ENCODE data around the gene KCNJ16. TPM values are rescaled to one million over a fixed set of nuclear protein-coding genes. Genes with fewer than 3 reads are reported as not detected.

KCNJ16 gene
- total and polyA plus RNA-seq, 9 of the 15 experiments (the other 6 are each of a cell fraction or from before 2014, with no cell fraction given), result 0.01 to 0.75 (median 0.07) TPM; not detected in 4

DNA sequence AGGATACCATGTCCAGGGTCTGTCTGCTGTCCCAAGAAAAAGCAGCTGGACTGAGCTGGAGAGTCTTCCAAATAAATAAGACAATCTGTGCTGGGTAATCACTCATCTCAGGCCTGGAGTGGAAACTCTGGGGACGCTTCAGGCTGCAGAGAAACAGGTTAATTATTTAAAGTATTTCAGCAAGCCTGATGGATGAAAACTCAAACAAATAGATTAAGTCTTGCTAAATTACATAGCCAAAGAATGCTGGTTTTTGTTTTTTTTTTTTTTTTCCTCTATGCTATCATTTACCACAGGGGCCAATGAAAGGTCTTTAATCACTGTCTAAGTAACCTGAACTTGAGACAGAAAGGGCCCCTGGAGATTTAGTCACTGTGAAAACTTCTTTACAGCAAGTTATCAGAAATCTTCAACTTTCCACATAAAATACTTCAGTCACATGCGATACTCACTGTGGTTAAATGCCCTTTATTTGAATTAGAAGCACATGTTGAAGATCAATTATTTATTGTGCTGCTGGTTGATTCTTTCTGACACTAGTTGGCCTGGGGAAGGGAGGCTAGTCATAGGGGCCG lies 63.4 kb downstream of the KCNJ16 start (continued):
- TF ChIP-seq ARID1B (IDR thresholded peaks at IDR 0.05), result no peak

DNA sequence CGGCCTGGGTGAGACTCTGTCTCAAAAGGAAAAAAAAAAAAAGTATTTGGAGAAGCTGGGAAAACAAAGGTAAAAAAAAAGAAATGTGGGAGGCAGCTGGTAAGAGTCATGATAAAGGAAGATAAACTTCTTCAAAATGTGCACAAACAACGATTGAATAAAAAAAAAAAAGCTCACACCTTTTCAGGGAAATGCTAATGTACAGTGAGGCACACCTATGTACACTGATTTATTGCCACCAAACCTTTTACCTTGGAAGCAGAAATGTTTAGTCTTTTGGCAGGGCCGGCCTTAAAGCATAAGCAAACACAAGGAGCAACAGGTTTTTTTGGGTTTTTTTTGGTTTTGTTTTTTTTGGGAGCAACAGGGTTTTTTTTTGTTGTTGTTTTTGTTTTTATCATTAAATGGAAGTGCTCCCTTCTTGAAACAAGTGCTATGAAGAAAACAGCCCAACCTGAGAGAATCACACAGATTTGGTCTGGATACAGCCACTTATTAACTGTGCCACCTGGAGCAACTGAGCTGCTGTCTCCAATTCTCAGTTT lies 64.5 kb downstream of the KCNJ16 start:
- H3K27me3 ChIP-seq (ENCODE audit: control insufficient read depth in 2 of 2, insufficient read depth in 2 of 2, low read length in 2 of 2), result no peaks in the 10 kb centered on the region
- H3K9me1 ChIP-seq (ENCODE audit: control insufficient read depth, insufficient read depth, low read length), result no peaks in the 10 kb centered on the region
- H3K9me3 ChIP-seq (replicated peaks; ENCODE audit: control insufficient read depth, insufficient read depth, low read depth, low read length), result no peaks in the 10 kb centered on the region
- TF ChIP-seq ZC3H11A (IDR thresholded peaks at IDR 0.05; ENCODE audit: low read depth, low read length), result no peak
- TF ChIP-seq SMARCE1 (IDR thresholded peaks at IDR 0.05), result no peak
- TF ChIP-seq SNRNP70 (optimal IDR thresholded peaks at IDR 0.05; ENCODE audit: low read depth, low read length), result no peak
- TF ChIP-seq COPS2 (conservative IDR thresholded peaks at IDR 0.05), result no peak
- TF ChIP-seq PRPF4 (IDR thresholded peaks at IDR 0.05; ENCODE audit: insufficient read depth, low read depth, low read length, poor library complexity, severe bottlenecking), result no peak
- DNase-seq (ENCODE audit: extremely low read depth in 1 of 4, low spot score in 3 of 4) (no peak), FAIRE-seq (no peak), ATAC-seq (no peak)
- H3K4me2 ChIP-seq (ENCODE audit: insufficient read depth, low read length), result no peak overlapping the region
- BruUV-seq (replicated peaks), result no TSS peak
- no peaks in the 10 kb centered on the region for H4K20me1 ChIP-seq (replicated peaks; ENCODE audit: control insufficient read depth, insufficient read depth, low read length)
- H3K4me3 ChIP-seq, result no peak overlapping the region
- H3K4me1 ChIP-seq (replicated peaks in 1 of 2; ENCODE audit: control insufficient read depth in 2 of 2, insufficient read depth in 2 of 2, low read length in 2 of 2), result no peaks in the 10 kb centered on the region; a peak in 1 of 5 replicates
- ChIA-PET CTCF (ENCODE audit: low intra/inter-chr PET ratio) (no interaction called here), POLR2A (no interaction called here)
- H3K79me2 ChIP-seq (ENCODE audit: control insufficient read depth, insufficient read depth, low read length), result no peaks in the 10 kb centered on the region
- H3K36me3 ChIP-seq (ENCODE audit: control insufficient read depth, insufficient read depth, low read length), result no peaks in the 10 kb centered on the region
- no peak overlapping the region for H3K9ac ChIP-seq (ENCODE audit: insufficient read depth in 1 of 2, low read depth in 2 of 2, low read length in 2 of 2)
- in situ Hi-C loops (cut with MboI), result no loop called here
- 22% methylated on average over 3 of the region's 3 CpGs for WGBS (ENCODE audit: insufficient coverage, low coverage, missing lambda C conversion rate)
- H3K27ac ChIP-seq (ENCODE audit: extremely low read depth, low read depth, low read length), result no peak overlapping the region
- intact Hi-C loops (cut with micrococcal nuclease), result loop anchor here (10.0 kb wide), 1 partner anchor 245 kb away; no protein-coding TSS in a partner anchor
- H2AFZ ChIP-seq (ENCODE audit: low read depth, low read length), result no peak overlapping the region
